Upper lobe of left lung (tissue), 6 donors: ENCODE data around the gene ENKUR. TPM values are rescaled to one million over a fixed set of nuclear protein-coding genes. Genes with fewer than 3 reads are reported as not detected.

Source experiments
- ATAC-seq, 2 donors: fragments of 200-7000 bp; cut with Tn5 transposase; one replicate each; pipeline ENCODE4 v1.9.1; 2022; ENCODE audit warnings: mild to moderate bottlenecking in 2 of 2, moderate library complexity in 2 of 2; ENCODE audit not compliant: low FRiP score in 2 of 2
- DNase-seq, 2 donors: peaks; one replicate each; pipeline ENCODE4 v3.0.0-alpha.2; 2019 to 2020
- H3K27ac ChIP-seq, 4 donors: fragments of 200-600 bp; sonication (generic); one replicate each; pipeline ENCODE4 v1.5.1; 2016 to 2019
- H3K27me3 ChIP-seq, 4 donors: fragments of 200-600 bp; sonication (generic); one replicate each; pipeline ENCODE4 v1.5.1; 2017 to 2019
- H3K36me3 ChIP-seq, 4 donors: fragments of 200-600 bp; sonication (generic); one replicate each; pipeline ENCODE4 v1.5.1; 2016 to 2019
- H3K4me1 ChIP-seq, 4 donors: fragments of 200-600 bp; sonication (generic); one replicate each; pipeline ENCODE4 v1.5.1; 2018 to 2019
- H3K4me3 ChIP-seq, 4 donors: fragments of 200-600 bp; sonication (generic); one replicate each; pipeline ENCODE4 v1.5.1; 2017 to 2019; ENCODE audit warnings: mild to moderate bottlenecking in 2 of 4, moderate library complexity in 1 of 4
- H3K9me3 ChIP-seq, 4 donors: fragments of 200-600 bp; sonication (generic); one replicate each; pipeline ENCODE4 v1.5.1; 2018 to 2019
- CTCF ChIP-seq, 6 experiments: fragments of 450-650 bp in 4 of 6; fragments of 200-600 bp in 2 of 6; sonication (generic) in 2 of 6; IDR thresholded peaks; one replicate each; pipeline ENCODE4 v1.5.1; 2016 to 2019; ENCODE audit warnings: antibody characterized with exemption in 6 of 6
- EP300 ChIP-seq, 4 donors: sonication (generic); formaldehyde crosslinking; IDR thresholded peaks; one replicate each; pipeline ENCODE4 v1.5.1; 2017; ENCODE audit warnings: antibody characterized with exemption in 4 of 4, control low read depth in 2 of 4
- POLR2A ChIP-seq, 4 donors: fragments of 450-650 bp; IDR thresholded peaks; one replicate each; pipeline ENCODE4 v1.5.1; 2016 to 2017; ENCODE audit warnings: antibody characterized with exemption in 4 of 4, mild to moderate bottlenecking in 2 of 4
- POLR2AphosphoS5 ChIP-seq, 2 donors: sonication (generic); formaldehyde crosslinking; IDR thresholded peaks; one replicate each; pipeline ENCODE4 v1.5.1; 2017; ENCODE audit warnings: antibody characterized with exemption in 2 of 2
- WGBS, 2 donors: methylation state at CpG; one replicate each; pipeline ENCODE4 v1.1.5; 2017 to 2018; 5-methylcytosine and 5-hydroxymethylcytosine counted together
- small RNA-seq, 4 donors: library from RNA; depleted of rRNA; stranded (forward); fragments of <200 nt; gene quantifications; one replicate each; pipeline ENCODE3, GENCODE V24; 2016
- total RNA-seq, 6 donors: library from RNA; depleted of rRNA in 4 of 6; stranded (reverse); fragments of >200 nt in 4 of 6; gene quantifications; one replicate each; pipeline versions ENCODE4 v1.1.0 to v1.2.1, GENCODE V29; 2016 to 2021
- donor health status: DM: no; HTN: no; CAD: no; lungs with moderate emphysema.
- donor health status: DM: no; HTN: yes; CAD: no; lungs with severe emphysema.

Gene ENKUR
- total RNA-seq, 6 donors from 2014 or later: 0.31 to 18.1 (median 4.0) TPM

- H3K27ac ChIP-seq: no peak overlapping the region
- H3K4me3 ChIP-seq: no peak overlapping the region
- WGBS, 2 donors: 95 to 100% methylated on average over 5 of the region's 5 CpGs
- no peaks in the 10 kb centered on the region for H3K9me3 ChIP-seq
- TF ChIP-seq POLR2A (IDR thresholded peaks at IDR 0.05): no peak
- TF ChIP-seq EP300 (IDR thresholded peaks at IDR 0.05): no peak
- TF ChIP-seq CTCF (IDR thresholded peaks at IDR 0.05): no peak
- no peak for TF ChIP-seq POLR2AphosphoS5 (IDR thresholded peaks at IDR 0.05)
- DNase-seq: no peak
- no peaks in the 10 kb centered on the region for H3K27me3 ChIP-seq
- no peaks in the 10 kb centered on the region for H3K4me1 ChIP-seq
- no peak for ATAC-seq
- H3K36me3 ChIP-seq: no peaks in the 10 kb centered on the region
Observed at GRCh38 chr10:24938076-24938475, 77.9 kb downstream of the ENKUR start.

GRCh38 chr10:24935504-24936292 is 80.3 kb downstream of the ENKUR start:
- Histone ChIP-seq H3K27me3 (no peaks in the 10 kb centered on the region), H3K9me3 (no peaks in the 10 kb centered on the region), H3K36me3 (no peaks in the 10 kb centered on the region), H3K4me1 (no peaks in the 10 kb centered on the region), H3K4me3 (no peak overlapping the region), H3K27ac (no peak overlapping the region)
- no peak for DNase-seq
- ATAC-seq: no peak
- 77 to 81% methylated on average over 8 of the region's 8 CpGs for WGBS, 2 donors
- TF ChIP-seq EP300 (IDR thresholded peaks at IDR 0.05) (no peak), POLR2A (IDR thresholded peaks at IDR 0.05) (no peak), POLR2AphosphoS5 (IDR thresholded peaks at IDR 0.05) (no peak), CTCF (IDR thresholded peaks at IDR 0.05) (no peak)

Small RNA genes lying within 50 kb of the gene (small RNA-seq; reads per million reads assigned to genes)
- gene AL512598.1: 0 reads per million in 4 donors

Other genes starting within 250 kb of the ENKUR start
- 1 to 10 TPM in 5 of 6 donors, under 1 TPM in 1; 0.91 to 3.9 (median 2.3) TPM for gene PRTFDC1, start 63.6 kb downstream of the ENKUR start, total RNA-seq
- gene THNSL1, start 454 bp upstream of the ENKUR start, total RNA-seq: 1 to 10 TPM in 5 of 6 donors, under 1 TPM in 1; 0.78 to 3.2 (median 2.8) TPM
- gene GPR158, start 158.8 kb upstream of the ENKUR start, total RNA-seq: under 1 TPM in 2 of 6 donors, not detected in 4; 0.03 to 0.09 TPM